Activated naive CD4-positive, alpha-beta T cell treated with anti-CD3 and anti-CD28 coated beads, Interleukin-2, amount 10 ng/mL, durations not matched to agents 7 days and 5 days (primary cell): ENCODE data around the gene TMCO5A.
"Not testable (repeated sequence)": the region's sequence is repeated elsewhere in the genome, so short reads cannot be mapped to it uniquely, and the experiment has no call there.

ENCODE experiments used
- CTCF ChIA-PET: fragments of 350-600 bp; sonication (Branson Sonifier 250); formaldehyde crosslinking; loops from one replicate; lab custom pipeline; 2021; ENCODE audit warnings: antibody characterized with exemption; lab: Charles Lee
- DNase-seq: peaks from one replicate; pipeline ENCODE4 v3.0.0-alpha.2; 2020
- H3K27ac Mint-ChIP-seq: one replicate; pipeline ENCODE4 v1.8.0; 2021; ENCODE audit warnings: mild to moderate bottlenecking, moderate library complexity, mixed read lengths
- H3K27me3 Mint-ChIP-seq: one replicate; pipeline ENCODE4 v1.8.0; 2021; ENCODE audit warnings: mild to moderate bottlenecking, mixed read lengths
- H3K36me3 Mint-ChIP-seq: one replicate; pipeline ENCODE4 v1.8.0; 2021; ENCODE audit warnings: mixed read lengths
- H3K4me1 Mint-ChIP-seq: one replicate; pipeline ENCODE4 v1.8.0; 2021; ENCODE audit warnings: mixed read lengths
- H3K4me3 Mint-ChIP-seq: one replicate; pipeline ENCODE4 v1.8.0; 2021; ENCODE audit warnings: mild to moderate bottlenecking, moderate library complexity, mixed read lengths
- H3K9me3 Mint-ChIP-seq: one replicate; pipeline ENCODE4 v1.8.0; 2021; ENCODE audit warnings: mixed read lengths

Gene TMCO5A

DNA sequence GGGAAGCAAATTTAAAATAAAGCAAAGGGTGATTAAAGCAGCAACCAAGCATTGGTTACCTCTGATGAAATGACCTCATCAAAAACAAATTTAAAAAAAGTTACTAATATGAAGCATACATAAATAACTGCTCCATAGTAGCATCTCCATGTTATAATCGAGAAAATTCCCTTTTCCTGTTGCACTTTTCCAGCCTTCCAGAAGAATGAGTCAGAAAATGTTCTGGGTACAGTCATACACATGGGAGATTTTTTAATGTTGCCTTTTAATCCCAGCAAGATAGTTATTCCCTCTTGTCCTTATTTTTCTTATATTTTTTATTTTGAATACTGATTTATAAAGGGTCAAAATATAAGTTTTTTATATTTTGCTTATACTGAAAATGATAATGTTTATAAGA is 2.6 kb upstream of the TMCO5A start:
- H3K36me3 Mint-ChIP-seq: no peaks in the 10 kb centered on the region
- no peak overlapping the region for H3K4me3 Mint-ChIP-seq
- no peak for DNase-seq
- no peak overlapping the region for H3K27ac Mint-ChIP-seq
- no peaks in the 10 kb centered on the region for H3K4me1 Mint-ChIP-seq
- no peaks in the 10 kb centered on the region for H3K9me3 Mint-ChIP-seq
- peaks cover 3% of the 10 kb centered on the region for H3K27me3 Mint-ChIP-seq
- CTCF ChIA-PET: no interaction called here

DNA sequence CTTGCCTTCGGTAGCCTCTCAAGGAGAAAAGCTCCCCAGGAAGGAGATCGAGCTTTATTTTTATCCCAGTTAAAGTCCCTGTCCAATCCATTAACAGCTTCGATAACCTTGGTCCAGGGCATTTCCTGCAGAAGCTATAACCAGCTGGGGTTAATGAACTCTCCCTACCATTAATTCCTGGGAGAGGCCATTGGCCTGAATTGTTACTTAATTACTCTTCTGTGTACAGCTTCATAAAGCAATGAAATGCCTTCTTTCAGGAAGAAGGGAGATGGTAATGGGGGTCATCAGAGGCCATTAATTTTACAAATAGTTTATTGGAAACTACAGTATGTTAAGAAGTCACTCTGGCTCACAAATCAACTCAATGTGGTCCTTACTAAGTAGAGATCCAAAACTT is 1.9 kb upstream of the TMCO5A start:
- Mint-ChIP-seq H3K9me3 (no peaks in the 10 kb centered on the region), H3K4me3 (no peak overlapping the region), H3K27me3 (peaks cover 3% of the 10 kb centered on the region), H3K4me1 (no peaks in the 10 kb centered on the region), H3K27ac (no peak overlapping the region), H3K36me3 (no peaks in the 10 kb centered on the region)
- CTCF ChIA-PET: no interaction called here
- no peak for DNase-seq

DNA sequence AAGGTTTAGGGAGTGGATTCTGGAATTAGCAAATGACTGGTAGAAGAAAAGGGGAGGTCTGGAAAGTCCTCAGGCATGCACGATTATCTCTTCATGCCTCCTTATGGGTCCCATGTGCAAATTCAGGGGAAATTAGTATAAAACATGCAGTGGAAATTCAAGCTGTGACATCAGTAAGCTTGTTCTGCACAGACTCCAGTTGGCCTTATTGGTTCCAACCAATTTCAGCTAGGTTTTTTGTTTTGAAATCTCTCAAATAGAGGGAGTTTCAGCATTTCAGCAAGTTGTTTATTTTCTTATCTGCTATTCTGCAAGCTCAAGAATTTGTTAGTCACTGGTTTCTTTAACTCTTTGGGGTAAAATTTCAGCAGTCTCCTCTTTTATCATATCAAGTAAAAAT is 774 bp upstream of the TMCO5A start:
- Mint-ChIP-seq H3K4me1 (no peaks in the 10 kb centered on the region), H3K27me3 (peaks cover 3% of the 10 kb centered on the region), H3K4me3 (no peak overlapping the region), H3K9me3 (no peaks in the 10 kb centered on the region), H3K27ac (no peak overlapping the region), H3K36me3 (no peaks in the 10 kb centered on the region)
- CTCF ChIA-PET: no interaction called here
- DNase-seq: no peak

DNA sequence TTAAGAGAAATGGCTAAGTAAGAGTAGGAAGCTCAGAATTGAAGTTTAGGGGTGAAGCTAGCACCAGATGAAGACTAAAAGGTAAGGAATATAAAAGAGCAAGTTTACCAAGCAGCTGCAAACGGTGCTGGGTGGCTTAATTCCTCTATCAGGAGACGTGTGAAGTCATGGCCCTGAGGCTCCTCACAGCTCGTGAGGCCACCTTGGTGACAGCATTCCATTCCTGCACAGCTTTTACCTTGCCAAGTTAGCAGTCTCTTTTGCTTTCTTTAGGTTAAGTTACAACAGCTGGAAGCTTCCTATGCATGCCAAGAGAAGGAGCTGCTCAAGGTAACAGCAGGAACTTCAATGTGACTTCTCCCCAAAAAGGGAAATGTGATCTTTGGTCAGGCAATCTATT is 6.4 kb downstream of the TMCO5A start:
- Mint-ChIP-seq H3K27ac (no peak overlapping the region), H3K4me1 (no peaks in the 10 kb centered on the region), H3K36me3 (no peaks in the 10 kb centered on the region), H3K4me3 (no peak overlapping the region), H3K9me3 (peaks cover under 1% of the 10 kb centered on the region), H3K27me3 (peaks cover 3% of the 10 kb centered on the region)
- CTCF ChIA-PET: no interaction called here
- DNase-seq: no peak

DNA sequence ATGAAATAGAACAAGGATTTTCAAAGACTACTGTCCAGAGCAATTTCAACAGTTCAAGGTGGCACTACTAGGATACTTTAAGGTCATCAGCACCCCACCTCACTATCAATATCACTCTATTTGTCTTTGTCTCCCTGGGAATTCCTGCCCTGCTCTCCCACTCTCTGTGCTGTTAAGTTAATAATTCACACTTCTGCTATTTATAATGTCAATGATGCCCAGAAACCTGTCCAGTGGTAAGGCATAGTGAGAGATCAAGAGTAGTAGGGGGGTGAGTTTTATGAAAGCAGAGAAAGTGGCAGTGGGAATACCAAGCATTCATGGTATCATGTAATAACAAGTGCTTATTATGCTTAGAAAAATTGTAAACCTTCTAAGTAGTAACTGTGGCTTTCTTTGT is 7.3 kb downstream of the TMCO5A start:
- H3K4me3 Mint-ChIP-seq: no peak overlapping the region
- H3K27ac Mint-ChIP-seq: no peak overlapping the region
- no peaks in the 10 kb centered on the region for H3K36me3 Mint-ChIP-seq
- H3K27me3 Mint-ChIP-seq: peaks cover under 1% of the 10 kb centered on the region
- DNase-seq: no peak
- no peaks in the 10 kb centered on the region for H3K4me1 Mint-ChIP-seq
- peaks cover 1% of the 10 kb centered on the region for H3K9me3 Mint-ChIP-seq
- CTCF ChIA-PET: no interaction called here

DNA sequence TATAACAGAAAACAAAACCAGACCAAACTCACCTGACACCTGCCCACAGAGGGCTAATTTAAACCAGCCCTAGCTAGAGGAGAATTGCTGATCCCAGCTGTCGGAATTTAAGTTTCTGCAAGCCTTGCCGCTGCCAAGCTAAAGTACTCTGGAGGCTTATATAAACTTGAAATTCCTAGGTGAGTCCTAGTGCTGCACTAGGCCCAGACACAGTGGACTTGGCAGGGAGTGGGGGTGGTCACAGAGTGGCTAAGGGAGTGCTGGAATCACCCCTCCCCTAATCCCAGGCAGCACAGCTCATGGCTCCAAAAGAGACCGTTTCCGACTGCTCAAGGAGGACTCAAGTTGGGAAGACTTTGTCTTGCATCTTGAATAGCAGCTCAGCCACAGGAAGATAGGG is 17.6 kb downstream of the TMCO5A start:
- Mint-ChIP-seq H3K4me3 (no peak overlapping the region), H3K9me3 (no peaks in the 10 kb centered on the region), H3K4me1 (no peaks in the 10 kb centered on the region), H3K27me3 (no peaks in the 10 kb centered on the region), H3K36me3 (no peaks in the 10 kb centered on the region), H3K27ac (no peak overlapping the region)
- CTCF ChIA-PET: no interaction called here
- no peak for DNase-seq

DNA sequence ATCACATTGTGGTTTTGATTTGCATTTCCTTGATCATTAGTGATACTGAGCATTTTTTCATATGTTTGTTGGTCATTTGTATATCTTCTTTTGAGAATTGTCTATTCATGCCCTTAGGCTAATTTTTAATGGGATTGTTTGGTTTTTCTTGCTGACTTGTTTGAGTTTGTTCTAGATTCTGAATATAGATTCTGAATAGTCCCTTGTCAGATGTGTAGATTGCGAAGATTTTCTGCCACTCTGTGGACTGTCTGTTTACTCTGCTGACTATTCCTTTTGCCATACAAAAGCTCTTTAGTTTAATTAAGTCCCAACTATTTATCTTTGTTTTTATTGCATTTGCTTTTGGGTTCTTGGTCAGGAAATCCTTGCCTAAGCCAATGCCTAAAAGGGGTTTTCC is 26.3 kb downstream of the TMCO5A start:
- DNase-seq, H3K4me1 Mint-ChIP-seq, H3K27me3 Mint-ChIP-seq, H3K36me3 Mint-ChIP-seq, CTCF ChIA-PET, H3K9me3 Mint-ChIP-seq, H3K27ac Mint-ChIP-seq, H3K4me3 Mint-ChIP-seq: not testable (repeated sequence)

DNA sequence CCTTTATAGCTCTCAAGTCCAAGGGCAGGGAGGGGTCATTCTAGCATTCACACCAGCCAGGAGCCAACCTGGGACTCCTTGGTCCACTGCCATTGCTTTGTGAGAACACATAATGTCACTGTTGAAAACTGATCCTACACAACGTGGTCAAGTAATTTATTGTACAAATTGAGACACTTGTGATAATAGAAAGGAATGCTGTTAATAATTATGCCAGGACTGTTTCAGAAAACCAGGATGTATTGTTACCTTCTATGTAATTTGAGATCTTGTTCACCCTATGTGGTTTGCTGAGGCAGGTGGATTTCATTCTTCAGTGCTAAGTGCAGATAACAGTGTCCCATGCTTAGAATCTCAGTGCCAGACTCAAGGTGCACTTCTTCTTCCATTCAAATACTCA is 33.3 kb downstream of the TMCO5A start:
- DNase-seq: no peak
- Mint-ChIP-seq H3K27me3 (peaks cover 5% of the 10 kb centered on the region), H3K36me3 (no peaks in the 10 kb centered on the region), H3K4me1 (no peaks in the 10 kb centered on the region), H3K4me3 (no peak overlapping the region), H3K9me3 (peaks cover 3% of the 10 kb centered on the region), H3K27ac (no peak overlapping the region)
- CTCF ChIA-PET: no interaction called here

DNA sequence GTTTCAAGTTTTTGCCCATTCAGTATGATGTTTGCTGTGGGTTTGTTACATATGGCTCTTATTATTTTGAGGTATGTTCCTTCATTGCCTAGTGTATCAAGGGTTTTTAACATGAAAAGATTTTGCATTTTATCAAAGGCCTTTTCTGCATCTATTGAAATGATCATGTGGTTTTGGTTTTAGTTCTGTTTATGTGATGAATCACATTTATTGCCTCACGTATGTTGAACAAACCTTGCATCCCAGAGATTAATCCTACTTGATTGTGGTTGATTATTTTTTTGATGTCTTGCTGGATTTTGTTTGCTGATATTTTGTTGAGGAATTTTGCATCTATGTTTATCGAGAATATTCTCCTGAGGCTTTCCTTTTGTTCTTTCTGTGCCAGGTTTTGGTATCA is 39.4 kb downstream of the TMCO5A start:
- H3K27me3 Mint-ChIP-seq: no peaks in the 10 kb centered on the region

DNA sequence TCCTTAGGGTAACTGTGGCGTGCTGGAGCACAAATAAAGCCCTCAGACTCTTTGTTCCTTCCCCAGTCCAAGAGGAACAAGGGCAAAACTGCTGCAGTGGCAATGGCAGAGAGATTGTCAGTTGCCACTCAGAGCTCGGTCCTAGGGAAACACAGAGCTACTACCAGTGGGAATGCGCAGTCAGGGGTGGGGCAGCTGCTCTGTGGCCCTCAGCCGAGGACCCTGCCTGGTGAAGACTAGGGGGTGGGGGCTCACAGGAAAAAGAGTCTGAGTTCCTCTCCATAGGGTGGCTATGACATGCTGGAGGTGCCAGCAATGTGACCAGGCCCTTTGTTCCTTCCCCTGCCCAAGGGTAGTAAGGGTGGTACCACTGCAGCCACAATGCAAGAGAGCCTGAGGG is 43.8 kb downstream of the TMCO5A start:
- Mint-ChIP-seq H3K36me3 (no peaks in the 10 kb centered on the region), H3K27ac (no peak overlapping the region), H3K4me3 (no peak overlapping the region), H3K27me3 (no peaks in the 10 kb centered on the region), H3K4me1 (no peaks in the 10 kb centered on the region), H3K9me3 (no peaks in the 10 kb centered on the region)
- CTCF ChIA-PET: no interaction called here
- no peak for DNase-seq

More for the DNA sequence above, 39.4 kb downstream of the TMCO5A start:
- CTCF ChIA-PET: no interaction called here
- Mint-ChIP-seq H3K4me3 (no peak overlapping the region), H3K9me3 (peaks cover 3% of the 10 kb centered on the region), H3K4me1 (no peaks in the 10 kb centered on the region), H3K36me3 (no peaks in the 10 kb centered on the region), H3K27ac (no peak overlapping the region)
- no peak for DNase-seq

DNA sequence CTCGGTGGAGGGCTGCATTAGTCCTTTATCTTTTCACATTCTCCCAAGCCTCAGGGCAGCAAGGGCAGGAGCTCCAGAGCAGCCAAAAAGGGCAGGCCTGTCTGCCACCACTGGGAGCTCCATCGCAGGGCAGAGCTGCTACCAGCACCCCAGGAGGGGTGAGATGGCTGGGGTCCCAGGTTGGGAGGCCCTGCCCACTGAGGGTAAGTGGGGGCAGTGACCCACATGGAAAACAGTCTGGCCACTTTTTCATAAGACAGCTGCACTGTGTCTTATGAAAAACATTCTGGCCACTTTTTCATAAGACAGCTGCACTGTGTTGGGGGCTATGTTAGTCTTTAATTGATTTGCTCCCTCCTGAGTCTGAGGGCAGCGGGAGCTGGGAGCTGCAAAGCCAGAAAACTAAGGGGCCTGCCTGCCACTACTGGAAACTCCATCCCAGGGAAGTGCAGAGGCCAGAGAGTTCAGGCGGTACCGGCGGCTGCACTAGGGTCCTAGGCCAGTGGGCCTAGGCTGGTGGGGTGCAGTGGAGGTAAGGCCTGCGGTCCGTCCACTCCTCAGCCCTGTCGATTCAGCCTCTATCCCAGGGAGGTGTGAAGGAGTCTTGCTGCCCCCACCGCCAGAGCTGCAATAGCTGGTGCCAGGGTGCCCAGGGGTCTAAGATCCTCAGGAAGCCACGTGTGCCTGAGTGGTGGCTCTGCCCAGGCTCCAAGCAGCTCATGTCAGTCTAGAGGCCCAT is 45.4 kb downstream of the TMCO5A start:
- H3K36me3 Mint-ChIP-seq: no peaks in the 10 kb centered on the region
- no peaks in the 10 kb centered on the region for H3K4me1 Mint-ChIP-seq
- CTCF ChIA-PET: no interaction called here

DNA sequence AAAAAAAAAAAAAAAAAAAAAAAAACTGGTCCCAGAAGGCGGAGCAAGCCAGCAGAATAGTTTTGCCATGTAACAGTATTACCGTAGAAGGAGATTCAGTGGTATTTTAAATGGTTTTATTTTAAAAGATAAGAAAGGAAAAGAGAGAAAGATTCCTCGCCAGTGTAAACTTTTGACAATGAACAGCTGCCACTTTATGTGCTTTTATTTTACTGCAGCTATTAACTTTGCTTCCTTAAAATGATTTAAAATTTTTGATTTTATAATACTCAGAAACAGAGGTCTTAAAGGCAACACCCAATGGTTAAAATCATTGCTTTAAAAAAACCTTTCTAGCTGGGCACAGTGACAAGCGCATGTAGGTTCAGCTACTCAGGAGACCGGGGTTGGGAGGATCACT is 46.8 kb downstream of the TMCO5A start:
- Mint-ChIP-seq H3K9me3 (no peaks in the 10 kb centered on the region), H3K27me3 (peaks cover 3% of the 10 kb centered on the region), H3K4me3 (no peak overlapping the region), H3K27ac (no peak overlapping the region), H3K36me3 (no peaks in the 10 kb centered on the region), H3K4me1 (no peaks in the 10 kb centered on the region)
- no peak for DNase-seq
- CTCF ChIA-PET: interaction anchor here (1.0 kb wide), 1 partner anchor 376 kb away, joined by 3 read pairs; no protein-coding TSS in a partner anchor

More for the DNA sequence above, 45.4 kb downstream of the TMCO5A start:
- DNase-seq: no peak
- Mint-ChIP-seq H3K27me3 (peaks cover 3% of the 10 kb centered on the region), H3K27ac (no peak overlapping the region), H3K4me3 (no peak overlapping the region), H3K9me3 (no peaks in the 10 kb centered on the region)

DNA sequence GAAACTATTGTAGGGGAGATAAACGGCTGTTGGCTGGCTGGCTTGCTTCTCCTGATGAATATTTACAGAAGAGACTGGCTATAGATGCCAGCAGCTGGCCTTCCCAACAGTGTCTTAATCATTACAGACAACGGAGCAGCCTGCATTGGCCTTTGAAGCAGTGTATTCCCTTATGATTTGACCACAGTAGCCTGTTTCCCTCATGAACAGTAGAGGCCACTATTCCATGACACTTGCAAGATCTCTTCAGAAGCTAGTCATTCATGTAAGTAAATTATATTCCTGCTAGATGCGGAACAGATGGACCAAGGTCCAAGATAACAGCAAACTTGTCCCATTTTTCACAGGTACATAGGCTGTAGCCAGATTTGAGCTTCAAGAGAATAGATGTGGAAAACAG is 47.3 kb downstream of the TMCO5A start:
- CTCF ChIA-PET: interaction anchor here (1.0 kb wide), 1 partner anchor 375 kb away, joined by 3 read pairs; no protein-coding TSS in a partner anchor
- no peaks in the 10 kb centered on the region for H3K4me1 Mint-ChIP-seq
- no peak overlapping the region for H3K27ac Mint-ChIP-seq
- no peaks in the 10 kb centered on the region for H3K9me3 Mint-ChIP-seq
- no peak overlapping the region for H3K4me3 Mint-ChIP-seq
- no peaks in the 10 kb centered on the region for H3K36me3 Mint-ChIP-seq
- DNase-seq: no peak
- peaks cover 3% of the 10 kb centered on the region for H3K27me3 Mint-ChIP-seq

DNA sequence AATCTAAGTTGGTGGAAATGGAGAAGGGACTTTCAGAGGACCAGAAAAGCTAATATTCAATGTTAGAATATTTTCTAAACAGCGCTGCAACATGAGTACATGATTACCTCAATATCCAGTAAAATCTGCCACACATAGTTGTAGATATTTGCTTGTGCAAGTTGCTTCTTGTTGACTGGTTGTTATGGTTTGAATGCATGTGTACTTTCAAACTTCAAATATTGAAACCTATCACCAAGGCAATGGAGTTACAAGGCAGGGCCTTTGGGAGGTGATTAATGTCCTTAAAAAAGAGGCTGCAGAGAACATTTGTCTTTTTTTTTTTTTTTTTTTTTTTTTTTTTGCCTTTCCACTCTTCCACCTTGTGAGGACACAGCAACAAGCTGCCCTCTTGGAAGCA is 49.9 kb downstream of the TMCO5A start:
- Mint-ChIP-seq H3K27ac (no peak overlapping the region), H3K4me1 (no peaks in the 10 kb centered on the region), H3K4me3 (no peak overlapping the region), H3K9me3 (no peaks in the 10 kb centered on the region), H3K27me3 (peaks cover 3% of the 10 kb centered on the region), H3K36me3 (no peaks in the 10 kb centered on the region)
- no peak for DNase-seq
- CTCF ChIA-PET: no interaction called here

DNA sequence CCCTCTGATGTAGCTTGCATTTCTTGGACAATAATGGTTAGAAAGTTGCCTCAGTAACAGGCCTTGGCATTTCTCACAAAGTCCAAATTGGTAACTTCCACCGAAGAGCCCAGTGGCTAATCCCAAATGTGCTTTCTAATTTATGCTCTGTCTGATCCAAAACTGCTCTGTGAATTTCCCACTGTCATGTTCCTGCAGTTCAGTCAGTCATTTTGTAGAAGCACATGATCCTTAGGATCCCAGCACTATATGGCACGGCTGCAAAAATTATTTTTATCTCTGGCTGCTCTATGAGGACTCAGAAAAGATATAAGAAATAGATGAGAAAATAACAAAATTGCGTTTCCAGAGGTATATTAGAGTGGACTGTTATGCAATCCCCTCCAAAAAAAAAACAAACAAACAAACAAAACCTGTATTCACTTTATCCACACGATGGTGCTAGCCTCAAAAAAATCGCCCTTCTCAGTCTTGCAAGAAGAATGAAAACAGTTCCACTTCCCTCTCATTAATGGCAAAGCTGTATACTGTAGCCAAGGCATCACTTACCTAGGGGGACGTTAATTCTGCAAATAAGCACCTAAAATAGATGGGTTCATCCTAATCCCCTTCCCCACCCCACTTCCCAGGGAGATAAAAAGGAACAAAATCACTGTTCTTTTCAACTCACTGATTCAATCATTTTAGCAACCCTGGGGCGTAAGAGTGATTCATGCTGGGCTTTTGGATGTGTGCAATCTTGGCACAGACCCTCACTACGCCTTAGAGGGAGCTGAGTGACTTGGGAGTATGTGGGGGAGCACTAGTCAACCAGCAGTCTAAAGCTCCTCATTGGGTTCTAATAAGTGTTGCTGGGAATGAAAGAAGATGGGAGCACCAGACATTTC is 61.3 kb downstream of the TMCO5A start:
- DNase-seq: no peak

More for the DNA sequence above, 61.3 kb downstream of the TMCO5A start:
- CTCF ChIA-PET: interaction anchor here (0.6 to 1.8 kb wide), 6 partner anchors 13 to 1778 kb away, joined by 3 to 4 read pairs (median 3); no protein-coding TSS in a partner anchor
- Mint-ChIP-seq H3K36me3 (no peaks in the 10 kb centered on the region), H3K4me1 (no peaks in the 10 kb centered on the region), H3K27ac (no peak overlapping the region), H3K4me3 (no peak overlapping the region), H3K9me3 (no peaks in the 10 kb centered on the region), H3K27me3 (no peaks in the 10 kb centered on the region)
